Neural cell (in vitro differentiated cells): ENCODE results near the gene ARHGAP27. TPM values are rescaled to one million over a fixed set of nuclear protein-coding genes. Genes with fewer than 3 reads are reported as not detected.

ENCODE experiments used
- H2AFZ ChIP-seq: fragments of 200-600, 300-800 bp; sonication (generic), shearing (Covaris generic); 2 replicates; pipeline ENCODE4 v1.6.0; 2014; ENCODE audit warnings: low read depth, mild to moderate bottlenecking, antibody characterized with exemption, low read length, moderate library complexity
- H3F3A ChIP-seq: fragments of 200-600 bp; shearing (Covaris generic); 2 replicates; pipeline ENCODE4 v1.6.1; 2016; ENCODE audit warnings: mild to moderate bottlenecking, moderate library complexity, mixed read lengths, antibody characterized with exemption, low read length; ENCODE audit not compliant: insufficient read depth, poor library complexity, severe bottlenecking
- H3K27ac ChIP-seq: fragments of 200-600, 300-800 bp; sonication (generic), shearing (Covaris generic); 2 replicates; pipeline ENCODE4 v1.5.1; 2014; ENCODE audit warnings: mild to moderate bottlenecking, low read length, moderate library complexity
- H3K27me3 ChIP-seq: fragments of 300-800, 200-600 bp; sonication (generic), shearing (Covaris generic); 2 replicates; pipeline ENCODE4 v1.6.0; 2014; ENCODE audit warnings: mild to moderate bottlenecking, low read depth, low read length, moderate library complexity; ENCODE audit not compliant: insufficient read depth
- H3K36me3 ChIP-seq: fragments of 300-800, 200-600 bp; sonication (generic), shearing (Covaris generic); 2 replicates; pipeline ENCODE4 v1.5.1; 2014; ENCODE audit warnings: mild to moderate bottlenecking, antibody characterized with exemption, low read length, moderate library complexity; ENCODE audit not compliant: insufficient read depth
- H3K4me2 ChIP-seq: fragments of 300-800, 200-600 bp; sonication (generic), shearing (Covaris generic); 2 replicates; pipeline ENCODE4 v1.6.0; 2014; ENCODE audit warnings: mild to moderate bottlenecking, low read length
- H3K4me3 ChIP-seq: fragments of 300-800, 200-600 bp; sonication (generic), shearing (Covaris generic); 2 replicates; pipeline ENCODE4 v1.5.1; 2014; ENCODE audit warnings: mild to moderate bottlenecking, low read length, moderate library complexity
- H3K79me2 ChIP-seq: fragments of 200-600 bp; shearing (Covaris generic); replicated peaks from 2 replicates; pipeline ENCODE4 v1.6.0; 2014; ENCODE audit warnings: mild to moderate bottlenecking, low read length, moderate library complexity; ENCODE audit not compliant: insufficient read depth
- H3K9ac ChIP-seq: fragments of 300-800, 200-600 bp; sonication (generic), shearing (Covaris generic); 2 replicates; pipeline ENCODE4 v1.6.1; 2016; ENCODE audit warnings: mild to moderate bottlenecking, low read length, mixed read lengths
- H3K9me2 ChIP-seq: fragments of 200-600 bp; shearing (Covaris generic); 2 replicates; pipeline ENCODE4 v1.6.1; 2016; ENCODE audit warnings: mild to moderate bottlenecking, low read length, mixed read lengths; ENCODE audit not compliant: insufficient read depth
- H3K9me3 ChIP-seq: fragments of 200-600, 300-800 bp; sonication (generic), shearing (Covaris generic); 2 replicates; pipeline ENCODE4 v1.6.1; 2016; ENCODE audit warnings: mild to moderate bottlenecking, mixed run types, low read length, moderate library complexity, mixed read lengths
- H4K20me1 ChIP-seq: fragments of 200-600 bp; shearing (Covaris generic); 2 replicates; pipeline ENCODE4 v1.6.1; 2016; ENCODE audit warnings: mild to moderate bottlenecking, mixed run types; ENCODE audit not compliant: insufficient read depth
- CTCF ChIP-seq: fragments of 450-650 bp; IDR thresholded peaks from 2 replicates; pipeline ENCODE4 v1.5.1; 2014; ENCODE audit warnings: antibody characterized with exemption, mild to moderate bottlenecking, moderate library complexity; ENCODE audit not compliant: poor library complexity, severe bottlenecking
- EP300 ChIP-seq: fragments of 450-650 bp; conservative IDR thresholded peaks from 2 replicates; pipeline ENCODE4 v1.6.1; 2014; ENCODE audit warnings: antibody characterized with exemption, mild to moderate bottlenecking, moderate library complexity; ENCODE audit not compliant: poor library complexity, severe bottlenecking
- EZH2 ChIP-seq: fragments of 200-600, 300-800 bp; shearing (Covaris generic), sonication (generic); IDR thresholded peaks from 2 replicates; pipeline ENCODE4 v1.6.1; 2014; ENCODE audit warnings: antibody characterized with exemption, low read length, borderline replicate concordance, mild to moderate bottlenecking; ENCODE audit not compliant: insufficient read depth, poor library complexity, severe bottlenecking
- MXI1 ChIP-seq: fragments of 450-650 bp; conservative IDR thresholded peaks from 2 replicates; pipeline ENCODE4 v1.6.1; 2014; ENCODE audit warnings: antibody characterized with exemption, mild to moderate bottlenecking; ENCODE audit not compliant: poor library complexity, severe bottlenecking
- POLR2AphosphoS5 ChIP-seq: IDR thresholded peaks from 2 replicates; pipeline ENCODE4 v1.6.1; 2012
- RAD21 ChIP-seq: fragments of 450-650 bp; conservative IDR thresholded peaks from 2 replicates; pipeline ENCODE4 v1.6.1; 2014; ENCODE audit warnings: antibody characterized with exemption, mild to moderate bottlenecking, moderate library complexity
- REST ChIP-seq: IDR thresholded peaks from 2 replicates; pipeline ENCODE4 v1.6.1; 2012; ENCODE audit warnings: borderline replicate concordance
- SMC3 ChIP-seq: fragments of 450-650 bp; conservative IDR thresholded peaks from 2 replicates; pipeline ENCODE4 v1.6.1; 2014; ENCODE audit warnings: antibody characterized with exemption, mild to moderate bottlenecking, moderate library complexity; ENCODE audit not compliant: poor library complexity
- TAF1 ChIP-seq: IDR thresholded peaks from 2 replicates; pipeline ENCODE4 v1.6.1; 2012; ENCODE audit warnings: low read depth
- polyA plus RNA-seq: library from polyadenylated mRNA; depleted of rRNA; stranded (reverse); fragments of >200 nt; gene quantifications from 2 replicates; pipeline ENCODE4 v1.2.3, GENCODE V29; 2014

ARHGAP27 gene
- polyA plus RNA-seq, 1 donor from 2014 or later = 7.4 TPM

GRCh38 chr17:45405250-45406086, 27.2 kb downstream of the ARHGAP27 start:
- no peaks in the 10 kb centered on the region for H4K20me1 ChIP-seq
- H2AFZ ChIP-seq = no peak overlapping the region
- H3F3A ChIP-seq = no peaks in the 10 kb centered on the region
- no peak overlapping the region for H3K27ac ChIP-seq
- no peaks in the 10 kb centered on the region for H3K9me2 ChIP-seq
- no peaks in the 10 kb centered on the region for H3K27me3 ChIP-seq
- no peak overlapping the region for H3K9ac ChIP-seq
- no peaks in the 10 kb centered on the region for H3K79me2 ChIP-seq
- H3K4me2 ChIP-seq = no peak overlapping the region
- no peak overlapping the region for H3K4me3 ChIP-seq
- TF ChIP-seq EP300 (no peak), CTCF (no peak), REST (no peak), POLR2AphosphoS5 (no peak), TAF1 (no peak), EZH2 (no peak), RAD21 (no peak), SMC3 (no peak), MXI1 (no peak)
- H3K36me3 ChIP-seq = no peaks in the 10 kb centered on the region
- no peaks in the 10 kb centered on the region for H3K9me3 ChIP-seq

- Histone ChIP-seq H3K36me3 (no peaks in the 10 kb centered on the region), H3K4me2 (no peak overlapping the region), H3K4me3 (no peak overlapping the region), H2AFZ (no peak overlapping the region), H3K9me2 (no peaks in the 10 kb centered on the region), H3K79me2 (no peaks in the 10 kb centered on the region), H3F3A (no peaks in the 10 kb centered on the region), H4K20me1 (no peaks in the 10 kb centered on the region), H3K9ac (no peak overlapping the region), H3K27ac (no peak overlapping the region), H3K27me3 (no peaks in the 10 kb centered on the region), H3K9me3 (no peaks in the 10 kb centered on the region)
- TF ChIP-seq REST (no peak), EZH2 (no peak), POLR2AphosphoS5 (no peak), MXI1 (no peak), TAF1 (no peak), EP300 (no peak), RAD21 (no peak), SMC3 (no peak), CTCF (no peak)
Observed at GRCh38 chr17:45404870-45405249, 27.8 kb downstream of the ARHGAP27 start.
